ENCODE data around the gene NMNAT2. TPM values are rescaled to one million over a fixed set of nuclear protein-coding genes. Genes with fewer than 3 reads are reported as not detected.

Gene NMNAT2
- total RNA-seq, 2 donors from 2014 or later = 0.60 to 1.1 TPM

DNA sequence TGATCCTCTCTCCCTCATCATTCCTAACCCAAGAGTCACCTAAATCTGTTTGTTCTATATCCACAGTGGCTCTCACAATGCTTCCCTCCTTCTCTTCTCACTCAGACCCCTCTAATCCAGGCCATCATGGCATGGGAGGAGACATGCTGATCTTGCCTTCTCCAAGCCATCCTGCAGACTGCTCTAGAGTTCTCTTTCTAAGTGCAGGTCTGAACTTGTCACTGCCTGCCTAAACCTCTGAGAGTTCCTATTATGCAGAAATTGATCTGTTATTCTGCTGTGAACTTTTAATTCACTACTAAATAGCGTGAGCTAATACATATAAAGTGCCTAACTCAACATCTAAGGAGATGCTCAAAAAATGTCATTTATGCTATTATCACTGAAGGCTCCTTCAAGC is 205.3 kb downstream of the NMNAT2 start:
- intact Hi-C loops (cut with DNase I) = no loop called here
- no peak for DNase-seq (ENCODE audit: low spot score)

DNA sequence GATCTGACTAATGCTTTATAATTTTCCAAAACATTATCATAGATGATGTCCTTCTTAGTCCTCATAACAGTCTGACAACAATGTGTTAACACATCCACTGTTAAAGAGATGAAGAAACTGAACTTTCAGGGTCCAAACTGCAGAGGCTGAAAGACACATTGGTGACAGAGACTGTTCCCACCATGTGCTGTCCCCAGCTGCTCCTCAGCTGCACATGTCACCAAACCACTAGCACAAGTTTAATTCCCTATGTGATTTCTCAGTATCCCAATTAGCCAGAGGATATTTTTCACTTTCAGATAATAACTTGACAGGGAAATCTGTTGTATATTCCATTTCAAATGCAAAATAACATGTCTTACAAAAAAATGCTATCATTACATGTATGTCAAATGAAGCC is 207.5 kb downstream of the NMNAT2 start:
- intact Hi-C loops (cut with DNase I) = no loop called here
- DNase-seq (ENCODE audit: low spot score) = no peak

DNA sequence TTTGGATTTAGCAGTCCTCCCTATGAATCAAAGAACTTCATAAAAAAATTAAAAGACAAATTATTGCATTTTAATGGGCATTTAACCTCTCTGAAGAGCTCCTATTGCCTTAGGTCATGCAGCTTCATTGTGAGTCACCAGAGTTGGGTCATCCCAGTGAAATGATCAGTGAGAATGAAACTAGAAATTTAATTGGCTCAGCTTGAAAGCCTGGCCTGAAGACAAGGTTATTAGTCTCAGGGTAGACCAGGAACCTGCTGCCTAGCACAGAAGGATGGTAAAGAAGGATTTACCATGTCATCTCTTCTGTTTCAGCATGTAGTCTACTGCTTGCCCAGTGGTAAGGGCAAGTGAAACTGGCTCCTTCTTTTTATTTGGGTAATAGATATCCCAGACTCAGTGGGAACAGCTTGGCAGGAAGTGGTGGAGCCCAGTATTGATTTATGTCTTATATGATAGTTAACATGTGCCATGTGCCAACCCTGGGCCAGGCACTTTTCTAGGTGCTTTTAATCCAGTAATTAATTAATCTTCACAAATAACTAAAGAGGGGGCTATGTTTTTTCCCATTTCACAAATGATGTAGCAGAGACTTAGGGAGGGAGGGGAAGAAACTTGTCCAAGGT is 208.5 kb downstream of the NMNAT2 start:
- DNase-seq (ENCODE audit: low spot score) = no peak
- intact Hi-C loops (cut with DNase I) = no loop called here

GRCh38 chr1:183206538-183207122 is 211.6 kb downstream of the NMNAT2 start:
- intact Hi-C loops (cut with DNase I) = no loop called here
- no peak for DNase-seq (ENCODE audit: low spot score)

DNA sequence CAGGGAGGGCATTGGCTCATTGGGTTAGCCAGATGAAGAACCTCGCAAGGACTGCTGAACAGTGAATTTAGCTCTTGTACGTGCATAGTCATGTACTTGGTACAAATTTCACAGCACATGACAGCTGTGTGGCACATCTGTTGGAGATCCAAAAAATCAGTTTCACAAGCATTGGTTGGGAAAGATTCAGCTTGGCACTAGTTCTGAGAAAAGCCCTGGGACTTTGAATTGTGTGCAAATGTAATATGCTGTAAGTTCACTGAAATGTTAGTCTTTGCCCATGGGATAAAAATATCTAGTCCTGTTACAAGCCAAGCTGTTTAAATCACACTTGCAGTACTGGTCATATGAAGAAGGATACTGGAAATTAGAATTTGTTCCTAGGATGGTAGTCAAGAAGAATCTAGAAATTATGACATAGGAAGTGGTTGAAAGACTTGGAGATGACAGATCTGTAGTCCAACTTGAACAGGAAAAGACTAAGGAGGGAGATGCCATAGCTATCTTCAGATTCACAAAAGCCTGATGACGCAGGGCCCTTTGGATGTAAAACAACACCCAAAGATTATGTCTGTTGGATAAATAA is 212.9 kb downstream of the NMNAT2 start:
- intact Hi-C loops (cut with DNase I) = no loop called here
- no peak for DNase-seq (ENCODE audit: low spot score)

GRCh38 chr1:183203094-183203493 is 215.1 kb downstream of the NMNAT2 start:
- DNase-seq (ENCODE audit: low spot score) = no peak
- intact Hi-C loops (cut with DNase I) = no loop called here

DNA sequence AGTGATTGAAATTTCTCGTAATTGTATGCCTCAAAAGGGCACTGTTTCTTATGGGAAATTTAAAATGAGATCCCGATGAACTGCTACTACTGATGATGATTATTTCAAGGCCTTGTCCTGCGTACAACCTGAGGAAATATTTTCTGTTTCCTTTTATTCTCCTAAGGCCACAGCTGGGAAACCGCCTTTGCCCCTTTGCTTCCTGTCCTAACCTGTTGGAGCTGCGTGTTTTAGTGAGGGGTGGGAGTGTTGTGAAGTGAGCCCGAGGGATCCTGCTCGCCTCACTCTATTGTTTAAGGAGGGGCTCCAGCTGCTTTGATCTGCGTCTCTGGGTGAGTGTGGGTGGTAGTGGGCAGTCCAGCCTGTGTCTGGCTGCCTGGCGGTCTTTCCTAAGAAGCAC is 217.7 kb downstream of the NMNAT2 start:
- intact Hi-C loops (cut with DNase I) = no loop called here
- no peak for DNase-seq (ENCODE audit: low spot score)

DNA sequence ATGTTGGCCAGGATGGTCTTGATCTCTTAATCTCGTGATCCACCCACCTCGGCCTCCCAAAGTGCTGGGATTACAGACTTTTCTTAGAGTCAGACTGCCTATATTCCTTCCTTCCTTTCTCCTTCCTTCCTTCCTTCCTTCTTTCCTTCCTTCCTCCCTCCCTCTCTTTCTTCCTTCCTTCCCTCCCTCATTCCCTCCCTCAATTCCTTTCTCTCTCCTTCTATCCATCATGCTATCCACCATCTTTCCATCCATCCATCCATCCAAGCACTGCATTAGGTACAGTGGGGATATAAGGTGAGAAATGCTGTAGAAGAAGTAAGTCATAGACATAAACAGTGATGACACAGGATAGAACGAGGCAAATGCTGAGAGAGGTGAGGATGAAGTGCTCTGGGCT is 218.9 kb downstream of the NMNAT2 start:
- intact Hi-C loops (cut with DNase I) = no loop called here

GRCh38 chr1:183198463-183198862 is 219.7 kb downstream of the NMNAT2 start:
- intact Hi-C loops (cut with DNase I) = no loop called here
- no peak for DNase-seq (ENCODE audit: low spot score)

More for the DNA sequence above, 218.9 kb downstream of the NMNAT2 start:
- no peak for DNase-seq (ENCODE audit: low spot score)

Other genes with a start within 250 kb of the NMNAT2 start
- 1 to 10 TPM; 1.7 to 2.9 TPM for gene LAMC2, start 232.1 kb downstream of the NMNAT2 start, total RNA-seq
- gene SMG7, start 54.1 kb upstream of the NMNAT2 start, total RNA-seq = 10 to 100 TPM; 27.9 to 34.3 TPM
- 10 to 100 TPM; 12.8 to 26.2 TPM for gene NCF2, start 172.1 kb upstream of the NMNAT2 start, total RNA-seq
- 100 to 1,000 TPM; 118 TPM for gene ARPC5, start 217.4 kb upstream of the NMNAT2 start, total RNA-seq
- gene APOBEC4, start 234.9 kb upstream of the NMNAT2 start, total RNA-seq = not detected